Superior temporal gyrus (tissue), 1 donor: ENCODE results near the gene PALLD.
A peak's percentile ranks its signal among the peaks of the same experiment; 100 is the strongest.
"Not testable (repeated sequence)": the region's sequence is repeated elsewhere in the genome, so short reads cannot be mapped to it uniquely, and the experiment has no call there.

Experiments used
- DNase-seq: peaks from one replicate; pipeline ENCODE4 v3.0.0-alpha.2; 2016; ENCODE audit errors: extremely low spot score

Gene PALLD

GRCh38 chr4:168496834-168497233 is at the start of gene PALLD:
PALLD (plus strand) TSS chr4:168497052.
- no peak for DNase-seq

- not testable (repeated sequence) for DNase-seq
Observed at GRCh38 chr4:168449063-168449462, 47.8 kb upstream of the PALLD start.

- DNase-seq = no peak
Observed at GRCh38 chr4:168449719-168450452, 47.0 kb upstream of the PALLD start.

- no peak for DNase-seq
Observed at GRCh38 chr4:168451331-168451730, 45.5 kb upstream of the PALLD start.

GRCh38 chr4:168451744-168452390 is 45.0 kb upstream of the PALLD start:
- DNase-seq = no peak

GRCh38 chr4:168453146-168453545 is 43.7 kb upstream of the PALLD start:
- DNase-seq = no peak

GRCh38 chr4:168458256-168458655 is 38.6 kb upstream of the PALLD start:
- DNase-seq = not testable (repeated sequence)

- no peak for DNase-seq
Observed at GRCh38 chr4:168461821-168462220, 35.0 kb upstream of the PALLD start.

- no peak for DNase-seq
Observed at GRCh38 chr4:168472920-168473319, 23.9 kb upstream of the PALLD start.

GRCh38 chr4:168474660-168475320 is 22.1 kb upstream of the PALLD start:
- DNase-seq = no peak

- DNase-seq = no peak
Observed at GRCh38 chr4:168475745-168476144, 21.1 kb upstream of the PALLD start.

- no peak for DNase-seq
Observed at GRCh38 chr4:168478868-168479267, 18.0 kb upstream of the PALLD start.

GRCh38 chr4:168480931-168481611 is 15.8 kb upstream of the PALLD start:
- DNase-seq = peak; percentile 69

- no peak for DNase-seq
Observed at GRCh38 chr4:168483811-168484210, 13.0 kb upstream of the PALLD start.

GRCh38 chr4:168484626-168485025 is 12.2 kb upstream of the PALLD start:
- no peak for DNase-seq

GRCh38 chr4:168485156-168485910 is 11.5 kb upstream of the PALLD start:
- no peak for DNase-seq

- no peak for DNase-seq
Observed at GRCh38 chr4:168486912-168487281, 10.0 kb upstream of the PALLD start.

- no peak for DNase-seq
Observed at GRCh38 chr4:168487282-168488035, 9.4 kb upstream of the PALLD start.

- DNase-seq = no peak
Observed at GRCh38 chr4:168488869-168489274, 8.0 kb upstream of the PALLD start.

GRCh38 chr4:168489616-168490015 is 7.2 kb upstream of the PALLD start:
- DNase-seq = no peak

- no peak for DNase-seq
Observed at GRCh38 chr4:168490711-168491110, 6.1 kb upstream of the PALLD start.
